GM20431 (cell line): ENCODE data around the gene ELAVL2.

ENCODE experiments used
- in situ Hi-C: fragments of 300-500 bp; cut with MseI, MboI; formaldehyde crosslinking; loops from one replicate; pipeline ENCODE4 v1.15.0; 2020; ENCODE audit warnings: low sequenced_read_pairs; ENCODE audit not compliant: unreplicated experiment

Gene ELAVL2

DNA sequence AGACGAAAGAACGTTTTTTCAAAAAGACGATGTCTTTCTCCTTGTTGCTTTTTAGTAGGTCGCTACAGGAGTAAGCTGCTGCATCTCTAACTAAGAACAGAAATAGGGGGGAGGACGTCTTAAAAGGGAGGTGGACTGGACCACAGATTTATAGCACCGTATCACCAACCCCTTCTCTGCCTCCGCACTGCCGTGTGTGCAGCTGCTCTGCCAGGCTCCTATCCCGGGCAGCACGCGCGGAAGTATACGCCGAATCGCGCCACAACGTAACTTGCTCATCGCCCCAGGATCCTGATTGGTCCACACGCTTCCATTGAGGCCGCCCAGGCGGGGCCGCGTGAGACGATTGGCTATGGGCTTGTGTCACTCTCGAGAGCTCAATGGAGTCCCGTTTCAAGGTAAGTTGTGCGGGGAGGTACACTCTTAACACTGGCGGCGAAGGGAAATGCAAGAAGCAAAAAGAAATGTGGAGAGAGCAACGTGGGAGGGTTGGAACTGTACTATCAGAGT is at the start of gene ELAVL2:
ELAVL2 (minus strand) TSS at position 121 of the 510 bp plus-strand sequence. CDS start 64,006 bp downstream, outside the sequence.
- in situ Hi-C loops, result no loop called here

- in situ Hi-C loops, result no loop called here
These were observed 32.2 kb upstream of the ELAVL2 start for GRCh38 chr9:23858234-23858633.

- in situ Hi-C loops, result no loop called here
These were observed 30.0 kb upstream of the ELAVL2 start for GRCh38 chr9:23855873-23856604.

DNA sequence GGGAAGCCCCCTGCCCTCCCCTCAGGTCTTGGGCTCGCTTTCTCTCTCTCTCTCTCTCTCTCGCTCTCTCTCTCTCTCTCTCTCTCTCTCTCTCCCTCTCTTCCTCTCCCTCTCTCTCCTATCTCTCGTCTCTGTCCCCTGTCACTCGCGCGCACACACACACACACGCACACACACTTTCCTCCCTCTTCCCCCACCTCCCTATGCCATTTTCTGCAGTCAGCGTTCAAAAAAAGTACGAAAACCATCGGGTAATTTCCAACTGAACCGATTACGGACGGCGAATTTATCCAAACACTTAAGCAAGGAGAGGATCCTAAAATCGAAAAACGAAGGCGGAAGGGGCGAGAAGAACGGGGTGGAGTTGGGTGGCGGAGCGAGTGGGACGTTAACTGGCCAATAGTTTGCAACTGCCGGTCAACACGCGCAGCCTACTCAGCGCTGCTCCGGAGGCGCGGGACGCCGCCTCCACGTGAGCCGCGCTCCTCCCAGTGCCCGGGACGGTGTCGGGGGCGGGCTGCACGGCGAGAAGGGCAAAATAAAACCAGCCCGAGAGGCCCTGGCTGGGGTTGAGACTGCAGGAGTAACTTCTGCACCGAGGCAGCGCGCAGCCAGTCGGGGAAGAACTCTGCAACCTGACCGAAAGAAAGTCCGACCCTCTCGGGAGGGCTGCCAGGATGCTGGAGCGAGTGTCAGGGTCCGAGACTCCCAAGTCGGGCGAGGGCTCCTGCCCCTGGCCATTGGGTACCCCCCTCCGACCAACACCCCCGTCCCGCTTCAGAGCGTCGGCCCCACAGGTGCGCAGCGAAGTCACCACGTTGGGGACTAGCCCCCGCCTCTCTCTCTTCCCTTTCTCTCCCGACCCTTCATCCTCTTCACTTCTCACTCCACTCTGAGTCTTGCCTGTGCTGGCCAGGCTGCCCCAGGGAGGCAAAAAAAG is 24.9 kb upstream of the ELAVL2 start:
- in situ Hi-C loops, result no loop called here

GRCh38 chr9:23850242-23850689 is 24.2 kb upstream of the ELAVL2 start:
- in situ Hi-C loops, result no loop called here

DNA sequence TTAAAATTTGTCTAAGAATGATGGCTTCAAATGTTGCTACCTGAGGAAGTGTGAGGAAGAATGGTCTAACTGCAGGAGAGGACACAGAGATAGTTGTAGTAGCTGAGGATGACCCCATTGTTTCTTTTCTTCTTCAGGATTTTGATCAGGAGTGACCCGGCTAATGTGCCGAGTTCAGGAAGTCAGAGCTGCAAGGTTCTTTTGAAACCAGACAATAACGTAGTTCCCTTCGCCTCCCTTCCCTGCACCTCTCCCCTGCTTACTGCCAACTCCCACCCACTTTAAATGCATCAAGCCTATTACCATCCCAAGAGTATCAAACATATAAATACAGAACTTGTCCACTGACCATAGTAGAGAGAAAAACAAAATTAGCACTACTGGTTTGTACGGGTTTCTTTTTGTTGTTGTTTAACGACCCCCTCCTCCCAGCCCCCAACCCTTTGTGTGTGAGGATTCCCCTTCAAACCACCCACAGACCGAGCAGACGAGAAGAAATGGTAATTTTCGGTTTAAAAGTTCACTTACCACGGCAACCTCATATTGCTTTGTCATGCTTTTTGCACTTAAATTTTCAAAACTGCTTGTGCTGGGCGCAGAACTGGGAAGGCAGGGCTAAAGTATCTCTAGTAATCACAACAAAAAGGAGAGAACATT is 23.5 kb upstream of the ELAVL2 start:
- in situ Hi-C loops, result no loop called here

DNA sequence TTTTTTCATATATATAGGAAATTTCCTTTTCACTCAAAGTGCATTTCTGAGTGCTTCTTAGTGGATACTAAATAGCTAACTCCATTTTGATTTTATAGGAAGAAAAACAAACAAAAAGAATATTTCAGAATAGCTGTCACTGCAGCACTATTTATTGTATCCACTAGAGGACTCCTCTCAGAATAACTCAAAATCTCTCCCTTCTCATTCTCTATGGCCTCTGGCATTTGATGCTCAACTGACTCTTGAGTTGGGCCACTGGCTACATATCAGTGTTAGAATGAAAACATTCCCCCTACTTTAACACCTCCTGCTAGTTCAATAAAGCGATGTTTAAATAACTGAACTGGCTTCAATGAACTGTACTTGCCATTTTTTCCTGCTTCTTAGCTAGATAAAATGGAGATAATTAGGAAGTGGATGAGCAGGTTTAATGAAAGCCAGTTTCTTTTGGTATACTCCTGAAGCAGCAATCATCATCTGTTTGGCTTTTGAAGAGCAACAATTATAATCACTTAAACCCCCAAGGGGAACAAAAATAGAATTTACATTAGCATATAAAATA is 16.6 kb upstream of the ELAVL2 start:
- in situ Hi-C loops, result no loop called here

GRCh38 chr9:23841304-23841703 is 15.3 kb upstream of the ELAVL2 start:
- in situ Hi-C loops, result no loop called here

GRCh38 chr9:23837038-23837437 is 11.0 kb upstream of the ELAVL2 start:
- in situ Hi-C loops, result no loop called here

GRCh38 chr9:23830929-23831730 is 5.1 kb upstream of the ELAVL2 start:
- in situ Hi-C loops, result no loop called here

DNA sequence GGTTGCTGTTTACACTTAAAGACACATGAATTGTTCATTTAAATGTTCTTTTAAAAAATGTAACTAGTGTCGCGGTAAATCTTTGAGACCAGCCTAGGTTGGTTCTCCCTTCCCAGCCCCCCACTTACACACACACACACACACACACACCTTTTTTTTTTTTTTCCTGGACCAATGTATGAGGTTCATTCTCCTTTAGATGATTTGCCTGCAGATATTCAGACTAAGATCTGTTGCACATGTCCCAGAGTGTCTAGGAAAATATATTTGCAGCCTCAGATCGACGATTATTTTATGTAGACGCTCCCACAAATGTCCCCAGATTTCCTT is 4.4 kb upstream of the ELAVL2 start:
- in situ Hi-C loops, result no loop called here

GRCh38 chr9:23829580-23830475 is 3.8 kb upstream of the ELAVL2 start:
- in situ Hi-C loops, result no loop called here

DNA sequence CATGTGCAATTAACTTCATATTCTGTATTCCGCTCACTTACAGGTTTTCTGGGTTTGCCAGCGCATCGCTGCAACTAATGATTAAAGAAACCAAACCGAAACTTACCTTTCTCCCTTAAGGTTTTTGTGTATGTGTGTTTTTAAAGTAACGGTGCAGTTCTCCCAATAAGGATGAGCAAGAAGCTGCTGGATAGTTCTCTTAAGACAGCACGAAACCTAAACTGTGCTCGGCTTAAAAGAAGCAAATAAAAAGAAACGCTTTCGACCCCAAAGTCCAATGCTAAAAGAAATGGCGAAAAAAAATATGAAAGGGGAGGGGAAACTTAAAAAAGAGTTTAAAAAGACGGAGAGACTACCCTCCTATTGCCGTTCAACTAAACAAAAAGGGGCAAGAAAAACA is 340 bp downstream of the ELAVL2 start:
- in situ Hi-C loops, result no loop called here

DNA sequence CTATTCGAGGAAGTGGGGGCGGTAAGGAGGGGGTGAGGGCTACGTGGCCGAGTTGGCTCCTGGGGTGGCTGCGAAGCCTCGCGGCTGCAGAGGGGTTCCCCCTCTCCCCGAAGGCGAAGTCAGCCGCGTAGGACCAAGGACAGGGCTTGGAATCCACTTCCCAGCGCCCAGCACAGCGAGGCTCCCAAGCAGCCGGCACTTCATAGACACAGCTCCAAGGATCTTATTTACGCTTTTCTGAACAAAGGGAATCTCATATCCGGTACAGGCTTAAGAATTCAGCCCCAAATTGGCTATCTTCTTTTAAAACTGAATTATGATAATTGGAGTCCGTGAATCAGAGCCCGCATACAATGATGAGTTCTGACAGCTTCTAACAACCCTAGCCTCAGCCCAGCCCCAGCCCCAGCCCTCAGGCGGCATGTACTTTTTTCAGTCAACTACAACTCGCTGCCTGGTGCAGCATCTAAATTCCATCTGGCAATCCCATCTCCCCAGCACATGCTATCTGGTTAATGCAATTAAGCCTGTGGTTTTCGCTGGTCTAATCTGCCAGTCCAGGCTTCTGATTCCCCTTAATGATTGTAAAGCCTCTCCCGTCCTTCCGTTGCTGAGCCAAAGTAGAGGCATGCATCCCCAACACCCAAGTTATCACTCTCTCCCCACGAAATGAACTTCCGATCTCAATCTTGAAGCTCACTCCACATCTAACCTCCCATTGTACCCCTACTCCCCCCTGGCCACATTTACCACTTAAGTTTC is 1.0 kb downstream of the ELAVL2 start:
- in situ Hi-C loops, result no loop called here

DNA sequence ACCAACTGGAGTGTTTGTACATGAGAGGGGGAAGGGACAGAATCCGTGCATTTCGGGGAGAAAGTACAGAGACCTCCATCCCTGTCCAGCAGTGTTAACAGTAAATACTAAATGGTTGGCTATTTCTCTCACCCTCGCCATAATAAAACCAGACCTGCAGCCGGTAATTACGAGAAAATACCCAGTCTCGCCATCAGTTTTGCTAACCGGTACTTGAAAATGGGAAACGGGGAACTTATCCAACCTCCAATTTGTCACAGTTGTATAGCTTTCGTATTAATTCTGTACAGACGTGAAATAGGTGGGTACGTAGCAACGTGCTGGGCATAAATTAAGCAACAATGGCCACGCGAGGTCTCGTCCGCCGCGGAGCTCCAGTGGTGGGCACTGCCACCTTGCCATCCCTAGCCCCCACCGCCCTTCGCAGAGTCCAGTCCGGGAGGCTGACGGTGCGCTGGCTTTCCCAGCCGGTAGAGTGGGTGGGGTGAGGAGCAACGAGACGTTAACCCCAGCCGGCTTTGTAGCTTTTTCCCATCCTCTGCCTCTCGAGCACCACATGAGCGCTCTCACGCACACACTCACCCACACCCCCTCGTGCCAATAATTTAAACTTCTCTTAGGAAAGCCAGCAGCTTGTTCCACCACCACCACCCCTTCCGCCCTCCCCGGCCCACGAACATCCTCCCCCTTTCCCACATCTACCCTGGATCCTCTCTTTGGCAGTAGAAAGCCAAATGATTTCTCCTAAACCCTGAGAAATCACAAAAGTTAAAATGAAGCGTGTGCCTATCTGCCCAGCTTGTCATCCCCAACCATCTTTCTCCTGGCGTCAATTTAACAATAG is 1.8 kb downstream of the ELAVL2 start:
- in situ Hi-C loops, result no loop called here

DNA sequence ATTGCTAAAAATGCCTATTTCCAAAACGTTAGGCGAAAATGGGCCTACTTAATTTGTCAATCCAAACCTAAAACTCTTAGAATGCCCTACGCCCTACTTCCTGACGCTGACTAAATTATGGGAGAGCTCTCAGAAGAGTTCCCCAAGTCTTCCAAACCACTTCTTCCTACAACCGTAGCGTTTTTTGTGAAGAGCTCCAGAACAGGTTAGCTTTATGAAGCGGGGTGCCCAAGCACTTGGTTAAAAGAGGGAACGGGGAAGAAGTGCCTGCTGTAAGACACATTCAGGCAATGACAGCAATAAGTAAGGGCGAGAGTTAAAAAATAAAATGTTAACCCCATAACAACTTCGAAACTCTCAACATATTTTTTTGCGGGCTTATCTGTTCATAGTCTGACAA is 2.8 kb downstream of the ELAVL2 start:
- in situ Hi-C loops, result no loop called here
